GM12878 (cell line): ENCODE measurements around the gene NKAIN2.

Experiments used
- CTCF ChIP-seq, 3 experiments: IDR thresholded peaks in 2 of 3; conservative IDR thresholded peaks in 1 of 3; 2 replicates each; pipeline ENCODE4 v1.5.1; 2011; ENCODE audit warnings: low read depth in 3 of 3, low read length in 3 of 3, mild to moderate bottlenecking in 3 of 3, control low read depth in 2 of 3, moderate library complexity in 2 of 3, inconsistent platforms in 1 of 3, mixed read lengths in 1 of 3; ENCODE audit not compliant: control insufficient read depth in 2 of 3, insufficient read depth in 1 of 3; ENCODE audit errors: extremely low read depth in 1 of 3
- FOXM1 ChIP-seq: IDR thresholded peaks from 2 replicates; pipeline ENCODE4 v1.6.1; 2012; ENCODE audit warnings: low read depth, mild to moderate bottlenecking, inconsistent platforms, low read length, moderate library complexity
- MTA3 ChIP-seq: IDR thresholded peaks from 2 replicates; pipeline ENCODE4 v1.6.1; 2012; ENCODE audit warnings: low read length, inconsistent platforms, borderline replicate concordance
- NFIC ChIP-seq: IDR thresholded peaks from 2 replicates; pipeline ENCODE4 v1.6.1; 2012; ENCODE audit warnings: low read depth, mild to moderate bottlenecking, inconsistent platforms, low read length, moderate library complexity

- no peak for TF ChIP-seq FOXM1
- no peak for TF ChIP-seq CTCF (IDR thresholded peaks at IDR 0.05 in 2 of 3, conservative IDR thresholded peaks at IDR 0.05 in 1 of 3; ENCODE audit: control insufficient read depth in 2 of 3, extremely low read depth in 1 of 3, insufficient read depth in 1 of 3, low read depth in 3 of 3, low read length in 3 of 3)
- TF ChIP-seq NFIC, result peak; percentile 37; the same call in 1 of the 2 replicates
- TF ChIP-seq MTA3, result no peak
These were observed 183.3 kb downstream of the NKAIN2 start for GRCh38 chr6:123986938-123987337.
